ENCODE data around the gene BOD1.

Gene BOD1

DNA sequence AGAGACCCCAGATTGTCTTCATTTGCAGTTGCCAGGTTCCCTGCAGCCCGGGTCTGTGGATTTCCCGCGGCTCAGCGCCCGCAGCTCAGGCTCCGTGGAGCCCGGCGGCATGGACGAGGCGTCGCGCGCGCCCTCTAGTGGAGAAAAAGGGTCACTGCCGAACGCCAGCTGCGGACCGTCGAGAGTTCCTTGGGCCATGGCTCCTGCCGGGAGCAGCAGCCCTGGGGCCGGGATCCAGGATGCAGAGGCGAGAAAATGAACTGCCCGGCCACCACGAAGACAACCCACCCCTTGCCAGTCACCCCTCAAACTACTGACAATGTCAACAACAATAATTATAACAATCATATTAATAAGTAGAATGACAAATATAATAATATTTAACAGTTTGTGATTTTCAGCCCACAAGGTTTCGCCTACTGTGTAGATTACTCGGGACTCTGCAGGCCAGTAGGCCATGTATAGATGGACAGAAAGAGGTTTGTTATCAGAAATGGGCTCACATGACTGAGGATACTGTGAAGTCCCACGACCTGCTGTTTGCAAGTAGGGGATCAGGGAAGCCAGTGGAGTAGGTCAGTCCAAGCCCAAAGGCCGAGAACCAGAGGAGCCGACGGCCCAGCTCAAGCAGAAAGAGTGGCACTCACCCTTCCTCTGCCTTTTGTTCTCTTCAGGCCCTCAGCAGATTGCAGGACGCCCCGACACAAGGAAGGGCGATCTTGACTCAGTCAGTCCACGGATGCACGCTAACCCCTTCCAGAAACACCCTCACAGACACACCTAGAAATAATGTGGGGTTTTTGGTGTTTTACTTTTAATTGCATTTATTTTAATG lies 43.1 kb downstream of the BOD1 start:
- peak; percentile 97 for TF ChIP-seq CTCF (conservative IDR thresholded peaks at IDR 0.05)

DNA sequence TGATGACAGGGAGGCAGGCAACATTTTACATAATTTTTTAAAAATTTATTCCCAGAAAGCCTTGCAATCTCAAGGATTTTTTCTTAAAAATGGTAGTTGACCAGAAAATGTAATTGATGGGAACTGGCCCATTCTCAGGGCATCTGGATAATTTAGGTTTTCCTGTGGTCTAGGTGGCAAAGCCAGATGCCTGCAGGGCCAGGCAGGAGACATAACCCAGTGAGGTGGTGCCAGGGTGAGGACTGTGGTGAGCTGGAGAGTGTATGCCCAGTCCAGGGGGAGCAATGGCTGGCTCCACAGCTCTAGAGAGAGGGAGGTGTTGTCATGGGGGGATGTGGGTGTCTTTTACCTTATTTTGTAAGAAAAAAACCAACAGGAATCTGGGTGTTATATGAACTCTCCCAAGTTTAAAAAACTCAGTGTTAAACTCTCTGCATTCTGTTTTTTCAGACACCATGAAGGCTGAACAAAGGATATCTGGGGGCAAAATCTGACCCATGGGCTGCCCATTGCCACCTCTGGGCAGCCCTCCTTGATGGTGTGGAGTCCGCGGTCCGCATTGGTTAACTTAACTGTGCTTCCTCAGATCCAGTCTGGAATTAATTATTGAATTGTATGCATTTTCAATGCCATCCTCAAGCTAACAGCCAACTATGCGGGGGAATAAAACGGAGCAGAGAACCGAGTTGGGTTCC lies 43.9 kb downstream of the BOD1 start:
- H3K27ac ChIP-seq, result no peak overlapping the region
- TF ChIP-seq CTCF (conservative IDR thresholded peaks at IDR 0.05), result no peak

More for the DNA sequence above, 43.1 kb downstream of the BOD1 start:
- no peak overlapping the region for H3K27ac ChIP-seq

DNA sequence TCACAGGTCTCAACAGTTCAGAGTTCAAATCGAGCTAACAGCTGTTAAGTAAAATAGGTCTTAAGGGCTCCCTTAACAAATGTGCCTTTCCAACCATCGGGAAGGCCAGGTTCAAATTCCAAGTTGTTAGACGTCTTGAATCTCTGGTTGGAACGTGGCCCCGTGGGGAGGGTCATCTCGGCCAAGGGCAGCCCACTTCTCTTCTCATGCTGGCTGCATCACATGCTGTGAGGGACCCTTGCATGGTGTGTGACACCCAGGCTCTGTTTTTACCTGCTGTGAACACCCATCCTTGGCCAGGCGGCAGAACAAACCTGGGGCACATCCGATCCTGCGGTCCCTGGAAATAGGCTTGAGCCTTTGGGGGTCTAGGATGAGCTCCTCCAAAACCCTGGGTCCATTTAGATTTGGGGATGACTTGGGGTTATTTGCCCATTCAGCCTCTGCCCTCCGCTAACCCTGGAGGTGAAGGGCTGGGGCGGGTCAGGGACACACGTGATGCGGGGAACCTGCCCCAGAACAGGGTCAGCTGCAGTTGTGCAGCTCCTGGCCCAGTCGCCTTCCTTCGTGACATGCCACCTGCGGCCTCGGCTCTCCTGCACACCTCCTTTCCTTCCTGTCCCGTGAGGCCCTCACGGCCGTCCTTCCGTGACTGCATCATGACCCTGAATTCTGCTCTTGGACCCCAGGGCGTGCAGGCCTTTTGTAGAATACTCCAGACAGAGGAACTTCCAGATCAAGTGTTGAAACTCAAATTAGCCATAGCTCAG lies 45.9 kb downstream of the BOD1 start:
- no peak for TF ChIP-seq CTCF (conservative IDR thresholded peaks at IDR 0.05)
- peak overlapping the region; percentile 90; the same call in 1 of the 2 replicates for H3K27ac ChIP-seq

GRCh38 chr5:173568703-173569102 lies 47.7 kb downstream of the BOD1 start:
- peak overlapping the region; percentile 90 for H3K27ac ChIP-seq
- TF ChIP-seq CTCF (conservative IDR thresholded peaks at IDR 0.05), result no peak

DNA sequence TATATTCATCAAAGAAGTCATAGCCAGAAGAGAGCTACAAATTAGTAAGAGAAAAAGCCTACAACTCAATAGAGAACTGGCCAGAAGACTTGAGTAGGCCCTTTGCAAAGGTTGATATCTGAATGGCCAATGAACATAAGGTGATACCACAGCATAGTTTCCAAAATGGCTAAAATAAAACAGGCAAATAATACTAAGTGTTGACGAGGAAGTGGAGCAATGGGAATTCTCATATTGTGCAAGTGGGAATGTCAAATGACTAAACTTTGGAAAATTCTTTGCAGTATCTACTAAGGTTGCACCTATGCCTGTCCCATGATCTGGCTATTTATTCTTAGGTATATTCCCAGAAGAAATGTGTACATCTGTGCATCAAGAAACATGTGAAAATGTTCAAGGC lies 48.3 kb downstream of the BOD1 start:
- TF ChIP-seq CTCF (conservative IDR thresholded peaks at IDR 0.05), result no peak
- peak overlapping the region; percentile 90 for H3K27ac ChIP-seq

GRCh38 chr5:173567548-173567947 lies 48.9 kb downstream of the BOD1 start:
- TF ChIP-seq CTCF (conservative IDR thresholded peaks at IDR 0.05), result no peak
- peak overlapping the region; percentile 90 for H3K27ac ChIP-seq
